GM18505 (cell line): ENCODE results near the gene ATOH8.

ENCODE experiments used
- ATAC-seq: cut with Tn5 transposase; IDR thresholded peaks from one replicate; pipeline ENCODE4 v1.9.1; 2021; ENCODE audit not compliant: unreplicated experiment
- POLR2A ChIP-seq: IDR thresholded peaks from 4 replicates; pipeline ENCODE4 v1.6.1; 2011; ENCODE audit warnings: borderline replicate concordance; ENCODE audit not compliant: insufficient read depth, insufficient read length; ENCODE audit errors: extremely low read depth

Gene ATOH8, protein sequence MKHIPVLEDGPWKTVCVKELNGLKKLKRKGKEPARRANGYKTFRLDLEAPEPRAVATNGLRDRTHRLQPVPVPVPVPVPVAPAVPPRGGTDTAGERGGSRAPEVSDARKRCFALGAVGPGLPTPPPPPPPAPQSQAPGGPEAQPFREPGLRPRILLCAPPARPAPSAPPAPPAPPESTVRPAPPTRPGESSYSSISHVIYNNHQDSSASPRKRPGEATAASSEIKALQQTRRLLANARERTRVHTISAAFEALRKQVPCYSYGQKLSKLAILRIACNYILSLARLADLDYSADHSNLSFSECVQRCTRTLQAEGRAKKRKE

DNA sequence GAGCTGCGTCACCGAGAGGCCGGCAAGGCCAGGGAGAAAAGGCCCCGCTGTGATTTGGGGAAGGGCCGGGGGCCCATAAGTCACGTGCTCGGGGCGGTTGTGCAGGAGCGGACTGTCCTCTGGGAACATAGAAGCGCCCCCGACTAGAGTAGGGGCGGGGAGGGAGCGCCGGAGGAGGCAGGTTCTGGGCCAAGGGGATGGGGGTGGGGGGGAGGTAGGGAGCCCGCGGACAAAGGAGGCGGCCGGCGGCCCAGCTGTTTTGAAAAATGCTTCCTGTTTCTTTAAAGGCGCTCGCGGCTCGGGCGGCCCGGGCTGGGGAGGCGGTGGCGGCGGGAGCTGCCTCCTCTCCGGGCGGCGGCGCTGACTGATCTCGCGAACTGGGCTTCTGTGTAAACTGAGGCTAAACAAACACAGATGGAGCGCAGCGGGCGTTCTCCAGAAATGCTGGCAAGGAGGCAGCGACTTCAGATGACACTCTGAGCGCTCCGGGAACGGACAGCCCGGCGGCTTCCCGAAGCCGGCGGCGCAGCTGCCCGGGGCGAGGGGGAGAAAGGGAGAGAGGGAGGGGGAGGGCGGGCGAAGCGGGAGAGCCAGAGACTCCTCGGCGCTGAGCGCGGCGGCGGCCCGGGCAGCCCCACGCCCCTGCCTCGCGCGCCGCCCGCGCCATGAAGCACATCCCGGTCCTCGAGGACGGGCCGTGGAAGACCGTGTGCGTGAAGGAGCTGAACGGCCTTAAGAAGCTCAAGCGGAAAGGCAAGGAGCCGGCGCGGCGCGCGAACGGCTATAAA lies at the start of gene ATOH8:
Gene ATOH8 (plus strand): TSS at position 467 of the 788 bp plus-strand sequence. CDS start 199 bp downstream, at position 666.
- ATAC-seq = no peak

GRCh38 chr2:85704038-85704437 lies 49.8 kb upstream of the ATOH8 start:
- TF ChIP-seq POLR2A = no peak
- ATAC-seq = no peak

More for the DNA sequence above, at the start of gene ATOH8:
- TF ChIP-seq POLR2A = no peak

GRCh38 chr2:85704800-85705679 lies 48.8 kb upstream of the ATOH8 start:
- no peak for TF ChIP-seq POLR2A
- peak; percentile 47 for ATAC-seq

GRCh38 chr2:85705680-85706039 lies 48.1 kb upstream of the ATOH8 start:
- ATAC-seq = no peak
- no peak for TF ChIP-seq POLR2A

DNA sequence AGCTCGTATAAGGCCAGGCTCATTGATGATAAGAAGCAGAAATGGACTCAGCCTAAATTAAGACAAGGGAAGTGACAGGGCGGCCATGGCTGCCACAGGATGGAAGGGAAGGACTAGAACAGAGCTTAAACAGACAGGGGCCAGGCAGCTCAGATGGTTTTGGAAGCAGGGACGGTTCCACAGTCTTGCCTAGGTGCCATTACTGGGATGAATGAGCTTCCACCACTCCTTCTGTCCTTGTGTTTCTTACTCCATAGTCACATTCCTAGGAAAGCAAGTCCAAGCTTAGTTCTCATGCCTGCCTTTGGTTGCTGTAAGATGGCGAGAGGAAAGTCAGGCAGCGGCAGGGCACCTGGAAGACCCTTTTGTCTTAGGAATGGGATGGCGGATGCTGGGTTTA lies 47.7 kb upstream of the ATOH8 start:
- no peak for ATAC-seq
- TF ChIP-seq POLR2A = no peak

- TF ChIP-seq POLR2A = no peak
- peak; percentile 3 for ATAC-seq
Observed at GRCh38 chr2:85706599-85707296, 47.0 kb upstream of the ATOH8 start.

GRCh38 chr2:85707304-85707703 lies 46.5 kb upstream of the ATOH8 start:
- TF ChIP-seq POLR2A = no peak
- peak; percentile 53 for ATAC-seq

GRCh38 chr2:85708641-85709040 lies 45.1 kb upstream of the ATOH8 start:
- no peak for TF ChIP-seq POLR2A
- no peak for ATAC-seq

DNA sequence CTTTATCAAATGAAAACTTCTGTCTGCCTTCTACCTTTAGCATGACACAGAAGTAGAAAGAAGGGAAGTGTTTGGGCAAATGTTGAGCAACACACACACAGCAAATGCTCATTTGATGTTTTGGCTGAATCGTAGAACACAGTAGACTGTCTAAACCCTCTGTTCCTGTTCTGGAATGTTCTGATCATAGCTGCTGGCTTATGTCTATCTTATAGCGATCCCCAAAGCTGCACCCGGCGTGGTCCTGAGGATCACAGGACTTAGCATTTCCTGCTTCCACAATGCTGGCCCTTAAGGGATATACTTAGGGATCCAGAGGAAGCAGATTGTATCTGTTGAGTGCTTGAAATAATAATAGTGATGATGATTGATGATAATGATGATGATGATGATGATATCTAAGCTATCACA lies 44.4 kb upstream of the ATOH8 start:
- no peak for ATAC-seq
- TF ChIP-seq POLR2A = no peak

DNA sequence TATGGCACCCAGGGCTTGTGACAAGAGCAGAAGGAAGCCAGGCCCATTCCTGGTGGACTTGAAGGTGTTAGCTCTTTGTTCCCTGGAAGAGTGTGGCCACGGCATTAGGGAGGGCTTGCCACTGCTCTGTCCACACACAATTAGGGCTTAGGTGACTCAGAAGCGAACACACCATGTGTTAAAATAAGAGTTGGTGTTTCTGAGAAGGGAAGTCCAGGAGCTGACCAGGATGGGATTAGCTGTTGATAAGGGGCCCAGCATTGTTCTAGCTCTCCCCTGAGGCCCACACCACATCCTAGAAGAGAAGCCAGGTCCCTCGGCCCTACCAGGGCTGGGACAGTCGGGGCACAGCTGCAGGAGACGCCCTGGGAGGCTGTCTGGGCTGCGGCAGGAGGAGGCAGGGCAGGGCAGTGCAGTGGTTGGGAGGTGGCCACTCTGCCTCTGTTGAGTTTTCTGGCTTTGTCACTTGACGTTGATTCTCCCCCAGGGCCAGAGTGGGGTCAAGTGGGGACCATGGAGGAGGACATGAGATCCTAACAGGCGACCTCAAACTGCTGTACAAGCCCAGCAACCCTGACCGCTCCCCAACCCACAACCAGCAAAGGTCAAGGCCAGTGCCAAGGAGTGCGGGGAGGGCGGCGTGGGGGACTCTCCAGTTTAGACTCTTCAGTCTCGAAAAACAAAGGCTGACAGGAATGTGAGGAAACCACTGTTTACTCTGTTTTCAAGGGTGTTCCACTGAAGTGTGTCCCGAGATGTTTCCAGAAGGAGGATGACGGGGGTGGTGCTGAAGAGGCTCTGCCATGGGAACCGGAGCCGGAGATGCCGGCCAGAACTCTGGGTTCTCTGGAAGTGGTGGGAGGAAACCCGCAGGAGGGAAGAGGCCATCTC lies 42.9 kb upstream of the ATOH8 start:
- no peak for ATAC-seq
- no peak for TF ChIP-seq POLR2A

GRCh38 chr2:85711578-85712060 lies 42.2 kb upstream of the ATOH8 start:
- ATAC-seq = no peak
- no peak for TF ChIP-seq POLR2A

- no peak for ATAC-seq
- no peak for TF ChIP-seq POLR2A
Observed at GRCh38 chr2:85712336-85712735, 41.5 kb upstream of the ATOH8 start.

- ATAC-seq = no peak
- no peak for TF ChIP-seq POLR2A
Observed at GRCh38 chr2:85712849-85713612, 40.8 kb upstream of the ATOH8 start.
